ENCODE data around the gene AGPS.
"Not testable (repeated sequence)": the region's sequence is repeated elsewhere in the genome, so short reads cannot be mapped to it uniquely, and the experiment has no call there.

AGPS gene

GRCh38 chr2:177459756-177460155, 67.2 kb downstream of the AGPS start:
- not testable (repeated sequence) for H3K4me3 ChIP-seq (ENCODE audit: low read length); H3K4me2 ChIP-seq (ENCODE audit: low read length); H3K36me3 ChIP-seq (ENCODE audit: insufficient read depth, low read length); H3K9me3 ChIP-seq (replicated peaks; ENCODE audit: low read length); H3K4me1 ChIP-seq (ENCODE audit: control insufficient read depth, insufficient read depth, low read length); H3K27me3 ChIP-seq (ENCODE audit: control insufficient read depth, insufficient read depth, low read length); H3K9ac ChIP-seq (ENCODE audit: low read depth, low read length)

GRCh38 chr2:177460973-177461585, 68.5 kb downstream of the AGPS start:
- H3K36me3 ChIP-seq (ENCODE audit: insufficient read depth, low read length) = peaks cover 5% of the 10 kb centered on the region
- no peak overlapping the region for H3K4me3 ChIP-seq (ENCODE audit: low read length)
- H3K4me2 ChIP-seq (ENCODE audit: low read length) = no peak overlapping the region
- H3K9ac ChIP-seq (ENCODE audit: low read depth, low read length) = no peak overlapping the region
- no peaks in the 10 kb centered on the region for H3K9me3 ChIP-seq (replicated peaks; ENCODE audit: low read length)
- H3K27me3 ChIP-seq (ENCODE audit: control insufficient read depth, insufficient read depth, low read length) = no peaks in the 10 kb centered on the region
- no peaks in the 10 kb centered on the region for H3K4me1 ChIP-seq (ENCODE audit: control insufficient read depth, insufficient read depth, low read length)

- no peak overlapping the region for H3K4me3 ChIP-seq (ENCODE audit: low read length)
- no peaks in the 10 kb centered on the region for H3K9me3 ChIP-seq (replicated peaks; ENCODE audit: low read length)
- no peaks in the 10 kb centered on the region for H3K27me3 ChIP-seq (ENCODE audit: control insufficient read depth, insufficient read depth, low read length)
- peaks cover 18% of the 10 kb centered on the region for H3K4me1 ChIP-seq (ENCODE audit: control insufficient read depth, insufficient read depth, low read length)
- no peak overlapping the region for H3K4me2 ChIP-seq (ENCODE audit: low read length)
- H3K36me3 ChIP-seq (ENCODE audit: insufficient read depth, low read length) = peaks cover 6% of the 10 kb centered on the region
- no peak overlapping the region for H3K9ac ChIP-seq (ENCODE audit: low read depth, low read length)
Observed at GRCh38 chr2:177464549-177464948, 72.0 kb downstream of the AGPS start.

GRCh38 chr2:177465400-177466138, 73.0 kb downstream of the AGPS start:
- Histone ChIP-seq H3K4me1 (ENCODE audit: control insufficient read depth, insufficient read depth, low read length) (peaks cover 18% of the 10 kb centered on the region), H3K36me3 (ENCODE audit: insufficient read depth, low read length) (peaks cover 6% of the 10 kb centered on the region), H3K27me3 (ENCODE audit: control insufficient read depth, insufficient read depth, low read length) (no peaks in the 10 kb centered on the region), H3K9ac (ENCODE audit: low read depth, low read length) (no peak overlapping the region), H3K4me3 (ENCODE audit: low read length) (no peak overlapping the region), H3K4me2 (ENCODE audit: low read length) (no peak overlapping the region), H3K9me3 (replicated peaks; ENCODE audit: low read length) (no peaks in the 10 kb centered on the region)

- H3K9ac ChIP-seq (ENCODE audit: low read depth, low read length) = no peak overlapping the region
- no peak overlapping the region for H3K4me3 ChIP-seq (ENCODE audit: low read length)
- H3K4me1 ChIP-seq (ENCODE audit: control insufficient read depth, insufficient read depth, low read length) = peaks cover 18% of the 10 kb centered on the region
- H3K4me2 ChIP-seq (ENCODE audit: low read length) = no peak overlapping the region
- H3K9me3 ChIP-seq (replicated peaks; ENCODE audit: low read length) = no peaks in the 10 kb centered on the region
- H3K36me3 ChIP-seq (ENCODE audit: insufficient read depth, low read length) = peaks cover 6% of the 10 kb centered on the region
- H3K27me3 ChIP-seq (ENCODE audit: control insufficient read depth, insufficient read depth, low read length) = no peaks in the 10 kb centered on the region
Observed at GRCh38 chr2:177466337-177467195, 74.0 kb downstream of the AGPS start.

GRCh38 chr2:177467646-177468045, 75.1 kb downstream of the AGPS start:
- Histone ChIP-seq H3K36me3 (ENCODE audit: insufficient read depth, low read length) (peaks cover 9% of the 10 kb centered on the region), H3K9ac (ENCODE audit: low read depth, low read length) (no peak overlapping the region), H3K4me2 (ENCODE audit: low read length) (no peak overlapping the region), H3K27me3 (ENCODE audit: control insufficient read depth, insufficient read depth, low read length) (no peaks in the 10 kb centered on the region), H3K9me3 (replicated peaks; ENCODE audit: low read length) (no peaks in the 10 kb centered on the region), H3K4me1 (ENCODE audit: control insufficient read depth, insufficient read depth, low read length) (peaks cover 18% of the 10 kb centered on the region), H3K4me3 (ENCODE audit: low read length) (no peak overlapping the region)

GRCh38 chr2:177471990-177472389, 79.4 kb downstream of the AGPS start:
- no peaks in the 10 kb centered on the region for H3K27me3 ChIP-seq (ENCODE audit: control insufficient read depth, insufficient read depth, low read length)
- H3K4me3 ChIP-seq (ENCODE audit: low read length) = no peak overlapping the region
- H3K4me1 ChIP-seq (ENCODE audit: control insufficient read depth, insufficient read depth, low read length) = peaks cover 17% of the 10 kb centered on the region
- no peak overlapping the region for H3K9ac ChIP-seq (ENCODE audit: low read depth, low read length)
- H3K4me2 ChIP-seq (ENCODE audit: low read length) = no peak overlapping the region
- peaks cover 3% of the 10 kb centered on the region for H3K36me3 ChIP-seq (ENCODE audit: insufficient read depth, low read length)
- H3K9me3 ChIP-seq (replicated peaks; ENCODE audit: low read length) = no peaks in the 10 kb centered on the region

GRCh38 chr2:177474301-177474700, 81.7 kb downstream of the AGPS start:
- Histone ChIP-seq H3K4me2 (ENCODE audit: low read length) (no peak overlapping the region), H3K9me3 (replicated peaks; ENCODE audit: low read length) (no peaks in the 10 kb centered on the region), H3K27me3 (ENCODE audit: control insufficient read depth, insufficient read depth, low read length) (no peaks in the 10 kb centered on the region), H3K4me3 (ENCODE audit: low read length) (no peak overlapping the region), H3K9ac (ENCODE audit: low read depth, low read length) (no peak overlapping the region), H3K4me1 (ENCODE audit: control insufficient read depth, insufficient read depth, low read length) (peaks cover 7% of the 10 kb centered on the region), H3K36me3 (ENCODE audit: insufficient read depth, low read length) (peaks cover 14% of the 10 kb centered on the region)

- H3K36me3 ChIP-seq (ENCODE audit: insufficient read depth, low read length) = peaks cover 14% of the 10 kb centered on the region
- no peaks in the 10 kb centered on the region for H3K9me3 ChIP-seq (replicated peaks; ENCODE audit: low read length)
- H3K4me1 ChIP-seq (ENCODE audit: control insufficient read depth, insufficient read depth, low read length) = peaks cover 7% of the 10 kb centered on the region
- H3K27me3 ChIP-seq (ENCODE audit: control insufficient read depth, insufficient read depth, low read length) = no peaks in the 10 kb centered on the region
- H3K4me3 ChIP-seq (ENCODE audit: low read length) = no peak overlapping the region
- no peak overlapping the region for H3K4me2 ChIP-seq (ENCODE audit: low read length)
- H3K9ac ChIP-seq (ENCODE audit: low read depth, low read length) = no peak overlapping the region
Observed at GRCh38 chr2:177474998-177475397, 82.4 kb downstream of the AGPS start.

- Histone ChIP-seq H3K4me1 (ENCODE audit: control insufficient read depth, insufficient read depth, low read length) (peaks cover 7% of the 10 kb centered on the region), H3K4me2 (ENCODE audit: low read length) (no peak overlapping the region), H3K9me3 (replicated peaks; ENCODE audit: low read length) (no peaks in the 10 kb centered on the region), H3K9ac (ENCODE audit: low read depth, low read length) (no peak overlapping the region), H3K4me3 (ENCODE audit: low read length) (no peak overlapping the region), H3K27me3 (ENCODE audit: control insufficient read depth, insufficient read depth, low read length) (no peaks in the 10 kb centered on the region), H3K36me3 (ENCODE audit: insufficient read depth, low read length) (peaks cover 14% of the 10 kb centered on the region)
Observed at GRCh38 chr2:177476897-177477296, 84.3 kb downstream of the AGPS start.

- H3K27me3 ChIP-seq (ENCODE audit: control insufficient read depth, insufficient read depth, low read length) = no peaks in the 10 kb centered on the region
- no peak overlapping the region for H3K4me2 ChIP-seq (ENCODE audit: low read length)
- H3K4me1 ChIP-seq (ENCODE audit: control insufficient read depth, insufficient read depth, low read length) = peaks cover 7% of the 10 kb centered on the region
- H3K4me3 ChIP-seq (ENCODE audit: low read length) = no peak overlapping the region
- peaks cover 11% of the 10 kb centered on the region for H3K36me3 ChIP-seq (ENCODE audit: insufficient read depth, low read length)
- no peaks in the 10 kb centered on the region for H3K9me3 ChIP-seq (replicated peaks; ENCODE audit: low read length)
- H3K9ac ChIP-seq (ENCODE audit: low read depth, low read length) = no peak overlapping the region
Observed at GRCh38 chr2:177478029-177478428, 85.5 kb downstream of the AGPS start.
